Trophoblast cell (in vitro differentiated cells and primary cell): ENCODE results near the gene STXBP6.

Experiments
- DNase-seq, 2 donors: peaks; one replicate each; pipeline ENCODE4 v3.0.0-alpha.2; 2016
- H2AFZ ChIP-seq: 2 replicates; pipeline ENCODE4 v1.6.1; 2013; ENCODE audit warnings: low read length, moderate library complexity, mild to moderate bottlenecking; ENCODE audit not compliant: insufficient read depth, poor library complexity
- H2AK5ac ChIP-seq: 2 replicates; pipeline ENCODE4 v1.6.1; 2013; ENCODE audit warnings: mild to moderate bottlenecking, low read length
- H2BK120ac ChIP-seq: 2 replicates; pipeline ENCODE4 v1.6.1; 2013; ENCODE audit warnings: low read length, mild to moderate bottlenecking, moderate library complexity; ENCODE audit not compliant: insufficient read depth, poor library complexity
- H2BK12ac ChIP-seq: 2 replicates; pipeline ENCODE4 v1.6.1; 2013; ENCODE audit warnings: mild to moderate bottlenecking, low read length, moderate library complexity
- H2BK5ac ChIP-seq: 2 replicates; pipeline ENCODE4 v1.6.1; 2013; ENCODE audit warnings: low read length, low read depth, moderate library complexity, mild to moderate bottlenecking; ENCODE audit not compliant: poor library complexity
- H3K14ac ChIP-seq: 2 replicates; pipeline ENCODE4 v1.6.1; 2013; ENCODE audit warnings: mild to moderate bottlenecking, low read length
- H3K18ac ChIP-seq: 2 replicates; pipeline ENCODE4 v1.6.1; 2013; ENCODE audit warnings: mild to moderate bottlenecking, low read length
- H3K23ac ChIP-seq: 2 replicates; pipeline ENCODE4 v1.6.1; 2013; ENCODE audit warnings: low read length
- H3K27ac ChIP-seq: 2 replicates; pipeline ENCODE4 v1.5.1; 2013; ENCODE audit warnings: low read depth, mild to moderate bottlenecking, inconsistent platforms, low read length, moderate library complexity
- H3K27me3 ChIP-seq: 2 replicates; pipeline ENCODE4 v1.6.1; 2013; ENCODE audit warnings: inconsistent platforms, mild to moderate bottlenecking, low read length, moderate library complexity; ENCODE audit not compliant: insufficient read depth
- H3K36me3 ChIP-seq, 2 experiments: 1 replicate in 1 of 2; 2 replicates in 1 of 2; pipeline ENCODE4 v1.6.1; 2013; ENCODE audit warnings: low read length in 2 of 2, mild to moderate bottlenecking in 2 of 2, moderate library complexity in 1 of 2; ENCODE audit not compliant: insufficient read depth in 2 of 2, control insufficient read depth in 1 of 2
- H3K4ac ChIP-seq: 2 replicates; pipeline ENCODE4 v1.6.1; 2013; ENCODE audit warnings: low read depth, mild to moderate bottlenecking, low read length, moderate library complexity
- H3K4me1 ChIP-seq, 2 experiments: 1 replicate in 1 of 2; 2 replicates in 1 of 2; pipeline ENCODE4 v1.6.1; 2013; ENCODE audit warnings: low read length in 2 of 2, mild to moderate bottlenecking in 2 of 2, moderate library complexity in 1 of 2; ENCODE audit not compliant: insufficient read depth in 2 of 2, control insufficient read depth in 1 of 2
- H3K4me2 ChIP-seq: 2 replicates; pipeline ENCODE4 v1.6.1; 2013; ENCODE audit warnings: inconsistent platforms, mild to moderate bottlenecking, low read length, moderate library complexity
- H3K4me3 ChIP-seq: 2 replicates; pipeline ENCODE4 v1.5.1; 2013; ENCODE audit warnings: mild to moderate bottlenecking, low read depth, low read length, inconsistent platforms
- H3K79me1 ChIP-seq: one replicate; pipeline ENCODE4 v1.6.1; 2013; ENCODE audit warnings: low read length
- H3K79me2 ChIP-seq: 2 replicates; pipeline ENCODE4 v1.6.1; 2013; ENCODE audit warnings: low read length, mild to moderate bottlenecking; ENCODE audit not compliant: control insufficient read depth, insufficient read depth, poor library complexity
- H3K9ac ChIP-seq: 2 replicates; pipeline ENCODE4 v1.6.1; 2013; ENCODE audit warnings: mild to moderate bottlenecking, low read length
- H3K9me3 ChIP-seq: 2 replicates; pipeline ENCODE4 v1.6.1; 2013; ENCODE audit warnings: low read depth, mild to moderate bottlenecking, control low read depth, inconsistent platforms, low read length; ENCODE audit not compliant: insufficient read depth
- H4K12ac ChIP-seq: 2 replicates; pipeline ENCODE4 v1.6.1; 2013; ENCODE audit warnings: low read depth, mild to moderate bottlenecking, low read length, moderate library complexity
- H4K8ac ChIP-seq: 2 replicates; pipeline ENCODE4 v1.6.1; 2013; ENCODE audit warnings: low read depth, mild to moderate bottlenecking, low read length, moderate library complexity
- H4K91ac ChIP-seq: one replicate; pipeline ENCODE4 v1.6.1; 2013; ENCODE audit warnings: low read depth, mild to moderate bottlenecking, low read length, moderate library complexity
- WGBS: extraction: QIAGEN DNeasy Blood & Tissue Kit; methylation state at CpG from one replicate; pipeline ENCODE4 v1.1.7; 2013; ENCODE audit warnings: missing lambda C conversion rate; ENCODE audit not compliant: insufficient read length, insufficient coverage; ENCODE audit errors: extremely low coverage; 5-methylcytosine and 5-hydroxymethylcytosine counted together

Gene STXBP6

GRCh38 chr14:24851406-24851805 is 198.5 kb downstream of the STXBP6 start:
- Histone ChIP-seq H2BK12ac (no peak overlapping the region), H3K36me3 (no peaks in the 10 kb centered on the region), H3K4me2 (no peak overlapping the region), H2AK5ac (no peak overlapping the region), H3K27ac (no peak overlapping the region), H3K14ac (no peak overlapping the region), H3K4ac (no peak overlapping the region), H3K27me3 (no peaks in the 10 kb centered on the region), H3K23ac (no peak overlapping the region), H2BK5ac (no peak overlapping the region), H3K9me3 (no peaks in the 10 kb centered on the region), H3K79me1 (no peaks in the 10 kb centered on the region), H3K18ac (no peak overlapping the region), H3K4me1 (no peaks in the 10 kb centered on the region), H2BK120ac (no peak overlapping the region), H3K79me2 (no peaks in the 10 kb centered on the region), H3K4me3 (no peak overlapping the region), H2AFZ (no peak overlapping the region), H3K9ac (no peak overlapping the region), H4K91ac (no peak overlapping the region), H4K8ac (no peak overlapping the region), H4K12ac (no peak overlapping the region)
- no peak for DNase-seq
- WGBS = no CpG with 5 or more reads among the region's 4 CpGs

- Histone ChIP-seq H4K8ac (no peak overlapping the region), H2AFZ (no peak overlapping the region), H4K91ac (no peak overlapping the region), H3K9ac (no peak overlapping the region), H2BK120ac (no peak overlapping the region), H3K14ac (no peak overlapping the region), H4K12ac (no peak overlapping the region), H3K4me2 (no peak overlapping the region), H3K18ac (no peak overlapping the region), H3K79me1 (no peaks in the 10 kb centered on the region), H3K4me3 (no peak overlapping the region), H3K9me3 (no peaks in the 10 kb centered on the region), H3K27ac (no peak overlapping the region), H3K36me3 (no peaks in the 10 kb centered on the region), H2BK5ac (no peak overlapping the region), H3K79me2 (no peaks in the 10 kb centered on the region), H3K4ac (no peak overlapping the region), H3K23ac (no peak overlapping the region), H2AK5ac (no peak overlapping the region), H3K27me3 (no peaks in the 10 kb centered on the region), H2BK12ac (no peak overlapping the region), H3K4me1 (no peaks in the 10 kb centered on the region)
- WGBS = no CpG with 5 or more reads among the region's 2 CpGs
- DNase-seq = no peak
These were observed 199.9 kb downstream of the STXBP6 start for GRCh38 chr14:24850072-24850471.

- no peaks in the 10 kb centered on the region for H3K79me2 ChIP-seq
- no peak overlapping the region for H2BK5ac ChIP-seq
- no peaks in the 10 kb centered on the region for H3K9me3 ChIP-seq
- H2BK12ac ChIP-seq = no peak overlapping the region
- no peaks in the 10 kb centered on the region for H3K27me3 ChIP-seq
- no peaks in the 10 kb centered on the region for H3K36me3 ChIP-seq
- H4K8ac ChIP-seq = no peak overlapping the region
- WGBS = no CpG with 5 or more reads among the region's 2 CpGs
- H2AK5ac ChIP-seq = no peak overlapping the region
- H3K4me2 ChIP-seq = no peak overlapping the region
- H3K4me1 ChIP-seq = no peaks in the 10 kb centered on the region
- H3K9ac ChIP-seq = no peak overlapping the region
- no peak overlapping the region for H3K4ac ChIP-seq
- no peak overlapping the region for H2BK120ac ChIP-seq
- no peak for DNase-seq
- H3K14ac ChIP-seq = no peak overlapping the region
- no peak overlapping the region for H3K27ac ChIP-seq
- H2AFZ ChIP-seq = no peak overlapping the region
- no peak overlapping the region for H4K91ac ChIP-seq
- no peak overlapping the region for H4K12ac ChIP-seq
- no peak overlapping the region for H3K23ac ChIP-seq
- no peak overlapping the region for H3K4me3 ChIP-seq
- no peak overlapping the region for H3K18ac ChIP-seq
- no peaks in the 10 kb centered on the region for H3K79me1 ChIP-seq
These were observed 200.5 kb downstream of the STXBP6 start for GRCh38 chr14:24849471-24849870.

GRCh38 chr14:24848102-24848790 is 201.7 kb downstream of the STXBP6 start:
- H3K79me1 ChIP-seq = no peaks in the 10 kb centered on the region
- DNase-seq = peak; percentile 2 to 14
- no CpG with 5 or more reads among the region's 3 CpGs for WGBS

More at GRCh38 chr14:24848102-24848790, 201.7 kb downstream of the STXBP6 start:
- H3K23ac ChIP-seq = no peak overlapping the region
- H3K18ac ChIP-seq = no peak overlapping the region
- no peak overlapping the region for H4K91ac ChIP-seq
- H3K27me3 ChIP-seq = no peaks in the 10 kb centered on the region
- no peak overlapping the region for H2AK5ac ChIP-seq
- H3K27ac ChIP-seq = no peak overlapping the region
- no peak overlapping the region for H3K4me3 ChIP-seq
- H3K4me1 ChIP-seq = no peaks in the 10 kb centered on the region
- no peak overlapping the region for H4K12ac ChIP-seq
- no peaks in the 10 kb centered on the region for H3K79me2 ChIP-seq
- H3K36me3 ChIP-seq = no peaks in the 10 kb centered on the region
- no peak overlapping the region for H3K9ac ChIP-seq
- H2BK5ac ChIP-seq = no peak overlapping the region
- H4K8ac ChIP-seq = no peak overlapping the region
- no peak overlapping the region for H3K14ac ChIP-seq
- no peak overlapping the region for H2AFZ ChIP-seq
- no peak overlapping the region for H3K4me2 ChIP-seq
- no peak overlapping the region for H3K4ac ChIP-seq
- no peak overlapping the region for H2BK120ac ChIP-seq
- no peaks in the 10 kb centered on the region for H3K9me3 ChIP-seq
- no peak overlapping the region for H2BK12ac ChIP-seq
